GM21381 (cell line): ENCODE data around the gene GJB5.

Experiments used
- ATAC-seq: cut with Tn5 transposase; IDR thresholded peaks from one replicate; pipeline ENCODE4 v1.9.1; 2021; ENCODE audit warnings: mild to moderate bottlenecking, moderate library complexity; ENCODE audit not compliant: unreplicated experiment

Gene GJB5

GRCh38 chr1:34792868-34793727 lies 38.3 kb downstream of the GJB5 start, which contains the start of gene GJA4:
TSS of gene GJA4 (plus strand) at chr1:34792999. CDS start at chr1:34794214, 1,215 bp downstream.
- no peak for ATAC-seq

GRCh38 chr1:34794001-34794789 lies 39.3 kb downstream of the GJB5 start:
- no peak for ATAC-seq

- ATAC-seq = no peak
Measured at GRCh38 chr1:34794790-34795180, 39.9 kb downstream of the GJB5 start.

- ATAC-seq = no peak
Measured at GRCh38 chr1:34795916-34796315, 41.1 kb downstream of the GJB5 start.

GRCh38 chr1:34796990-34797389 lies 42.1 kb downstream of the GJB5 start:
- no peak for ATAC-seq

GRCh38 chr1:34800214-34800613 lies 45.4 kb downstream of the GJB5 start:
- no peak for ATAC-seq

GRCh38 chr1:34803770-34804169 lies 48.9 kb downstream of the GJB5 start:
- no peak for ATAC-seq

GRCh38 chr1:34806396-34806795 lies 51.5 kb downstream of the GJB5 start:
- ATAC-seq = no peak
